ENCODE data around the gene TMEM132A. TPM values are rescaled to one million over a fixed set of nuclear protein-coding genes. Genes with fewer than 3 reads are reported as not detected.

TMEM132A gene
- total RNA-seq, 1 donor from 2014 or later, result 6.1 TPM

DNA sequence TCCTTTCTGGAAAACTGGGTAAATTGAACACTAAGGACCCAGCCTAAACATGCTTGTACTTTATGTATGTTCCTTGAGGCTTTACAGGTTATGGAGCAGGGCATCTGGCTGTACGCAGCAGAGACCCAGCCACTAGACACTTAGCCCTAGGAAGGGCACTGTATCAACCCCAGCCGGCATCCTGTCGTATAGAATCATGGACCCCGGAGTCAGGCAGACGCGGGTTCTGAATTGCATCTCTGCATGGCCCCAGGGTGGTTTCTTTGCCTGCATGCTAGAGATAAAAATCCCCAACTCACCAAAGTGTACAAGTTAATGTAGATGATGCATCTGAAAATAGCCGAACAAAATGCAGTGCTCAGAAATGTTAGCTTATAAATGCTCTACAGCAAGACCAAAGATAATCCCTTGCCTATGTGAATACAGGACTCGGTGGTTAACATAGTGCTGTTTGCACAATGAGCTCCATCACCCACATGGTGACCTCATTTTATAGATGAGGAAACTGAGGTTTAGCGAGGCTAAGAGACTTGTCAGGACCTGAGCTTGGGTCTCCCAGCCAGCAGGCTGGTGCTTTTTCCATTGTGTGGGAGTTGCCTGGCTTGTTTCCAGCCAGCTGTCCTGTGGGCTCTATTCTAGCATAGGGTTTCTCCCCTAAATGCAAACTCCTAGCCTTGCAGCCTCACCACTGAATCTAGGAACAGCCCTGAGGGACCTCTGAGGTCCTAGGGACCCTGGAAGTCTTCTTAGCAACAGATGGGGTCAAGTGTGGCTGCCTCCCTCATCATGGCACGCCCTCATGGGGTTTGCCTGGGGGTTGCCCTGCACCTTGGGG is 54.5 kb downstream of the TMEM132A start:
- Histone ChIP-seq H3K4me1 (peaks cover 4% of the 10 kb centered on the region), H3K27ac (no peak overlapping the region), H3K36me3 (no peaks in the 10 kb centered on the region), H3K27me3 (no peaks in the 10 kb centered on the region), H3K4me3 (no peak overlapping the region), H3K9me3 (no peaks in the 10 kb centered on the region)
- intact Hi-C loops (cut with DNase I), result no loop called here
- TF ChIP-seq, protein P1, sequence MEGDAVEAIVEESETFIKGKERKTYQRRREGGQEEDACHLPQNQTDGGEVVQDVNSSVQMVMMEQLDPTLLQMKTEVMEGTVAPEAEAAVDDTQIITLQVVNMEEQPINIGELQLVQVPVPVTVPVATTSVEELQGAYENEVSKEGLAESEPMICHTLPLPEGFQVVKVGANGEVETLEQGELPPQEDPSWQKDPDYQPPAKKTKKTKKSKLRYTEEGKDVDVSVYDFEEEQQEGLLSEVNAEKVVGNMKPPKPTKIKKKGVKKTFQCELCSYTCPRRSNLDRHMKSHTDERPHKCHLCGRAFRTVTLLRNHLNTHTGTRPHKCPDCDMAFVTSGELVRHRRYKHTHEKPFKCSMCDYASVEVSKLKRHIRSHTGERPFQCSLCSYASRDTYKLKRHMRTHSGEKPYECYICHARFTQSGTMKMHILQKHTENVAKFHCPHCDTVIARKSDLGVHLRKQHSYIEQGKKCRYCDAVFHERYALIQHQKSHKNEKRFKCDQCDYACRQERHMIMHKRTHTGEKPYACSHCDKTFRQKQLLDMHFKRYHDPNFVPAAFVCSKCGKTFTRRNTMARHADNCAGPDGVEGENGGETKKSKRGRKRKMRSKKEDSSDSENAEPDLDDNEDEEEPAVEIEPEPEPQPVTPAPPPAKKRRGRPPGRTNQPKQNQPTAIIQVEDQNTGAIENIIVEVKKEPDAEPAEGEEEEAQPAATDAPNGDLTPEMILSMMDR (IDR thresholded peaks at IDR 0.05), result no peak
- TF ChIP-seq POLR2AphosphoS5 (IDR thresholded peaks at IDR 0.05; ENCODE audit: insufficient read depth in 1 of 2, low read depth in 1 of 2) (no peak), POLR2A (IDR thresholded peaks at IDR 0.05) (no peak)
- no peak for DNase-seq (ENCODE audit: extremely low spot score in 2 of 2)

DNA sequence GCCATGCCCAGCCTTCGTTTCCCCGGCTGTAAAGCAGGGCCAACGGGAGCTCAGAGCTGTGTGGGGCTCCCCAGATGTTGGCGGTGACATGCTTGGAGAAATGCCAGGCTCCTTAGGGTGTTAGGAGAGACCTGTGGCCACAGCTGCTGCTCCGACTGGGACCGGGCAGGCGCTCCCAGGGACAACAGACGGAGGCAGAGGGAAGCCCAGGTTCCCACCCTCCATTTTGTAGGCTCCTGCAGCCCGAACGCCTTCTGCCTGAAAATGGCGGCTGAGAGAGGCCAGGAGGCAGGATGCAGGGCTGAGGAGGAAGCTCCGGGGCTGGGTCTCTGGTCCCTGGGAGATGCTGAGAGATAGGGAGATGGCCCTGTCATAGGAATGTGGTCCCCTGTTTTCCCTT is 57.3 kb downstream of the TMEM132A start:
- no peaks in the 10 kb centered on the region for H3K36me3 ChIP-seq
- DNase-seq (ENCODE audit: extremely low spot score in 2 of 2), result no peak
- H3K4me3 ChIP-seq, result no peak overlapping the region
- intact Hi-C loops (cut with DNase I), result no loop called here
- H3K9me3 ChIP-seq, result no peaks in the 10 kb centered on the region
- no peak for TF ChIP-seq POLR2A (IDR thresholded peaks at IDR 0.05)
- TF ChIP-seq POLR2AphosphoS5 (IDR thresholded peaks at IDR 0.05; ENCODE audit: insufficient read depth in 1 of 2, low read depth in 1 of 2), result no peak
- TF ChIP-seq, protein P1 (IDR thresholded peaks at IDR 0.05), result no peak
- peaks cover 4% of the 10 kb centered on the region for H3K4me1 ChIP-seq
- no peaks in the 10 kb centered on the region for H3K27me3 ChIP-seq
- no peak overlapping the region for H3K27ac ChIP-seq

DNA sequence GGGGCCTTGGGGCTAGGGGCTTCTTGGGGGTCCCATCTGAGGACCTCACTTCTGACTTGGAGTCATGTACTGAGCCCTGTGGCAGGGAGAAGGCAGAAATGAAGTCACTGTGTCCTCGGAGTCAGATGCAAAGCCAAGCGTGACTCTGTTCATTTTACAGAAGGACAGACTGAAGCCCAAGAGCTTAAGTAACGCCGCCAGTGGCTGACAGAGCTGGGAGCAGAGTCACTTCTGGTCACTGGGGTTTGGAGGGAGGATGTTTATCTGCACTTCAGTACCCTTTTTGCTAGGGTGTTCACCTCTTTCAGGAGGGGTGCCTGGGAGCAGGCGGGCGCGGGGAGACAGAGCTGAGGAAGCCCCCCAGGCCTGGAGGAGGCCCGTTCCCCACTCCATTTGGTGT is 57.9 kb downstream of the TMEM132A start:
- no peaks in the 10 kb centered on the region for H3K27me3 ChIP-seq
- H3K27ac ChIP-seq, result no peak overlapping the region
- H3K36me3 ChIP-seq, result no peaks in the 10 kb centered on the region
- TF ChIP-seq POLR2A (IDR thresholded peaks at IDR 0.05), result no peak
- TF ChIP-seq, protein P1 (IDR thresholded peaks at IDR 0.05), result no peak
- no peak for TF ChIP-seq POLR2AphosphoS5 (IDR thresholded peaks at IDR 0.05; ENCODE audit: insufficient read depth in 1 of 2, low read depth in 1 of 2)
- H3K9me3 ChIP-seq, result no peaks in the 10 kb centered on the region
- H3K4me3 ChIP-seq, result no peak overlapping the region
- DNase-seq (ENCODE audit: extremely low spot score in 2 of 2), result no peak
- intact Hi-C loops (cut with DNase I), result no loop called here
- H3K4me1 ChIP-seq, result peaks cover 4% of the 10 kb centered on the region

DNA sequence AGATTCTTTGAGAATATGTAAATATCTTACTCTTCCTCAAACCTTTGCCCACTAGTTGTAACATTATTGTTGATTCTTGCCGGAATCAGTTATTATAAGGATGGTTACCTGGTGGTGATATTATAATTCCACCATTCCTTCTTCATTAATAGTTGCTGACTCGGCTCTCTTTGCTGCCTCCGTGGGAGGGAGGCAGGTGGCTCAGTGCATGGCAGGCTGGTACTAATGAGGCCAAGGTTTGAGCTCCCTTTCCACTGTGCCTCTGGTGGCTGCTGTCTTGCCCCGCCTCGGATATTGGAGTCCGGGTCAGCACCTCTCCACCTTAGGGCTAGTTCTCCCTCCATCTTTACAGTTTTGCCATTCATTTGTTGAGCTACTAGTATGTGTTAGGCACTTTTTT is 59.9 kb downstream of the TMEM132A start:
- intact Hi-C loops (cut with DNase I), result no loop called here
- no peaks in the 10 kb centered on the region for H3K27me3 ChIP-seq
- H3K4me3 ChIP-seq, result no peak overlapping the region
- DNase-seq (ENCODE audit: extremely low spot score in 2 of 2), result no peak
- no peaks in the 10 kb centered on the region for H3K9me3 ChIP-seq
- H3K36me3 ChIP-seq, result no peaks in the 10 kb centered on the region
- TF ChIP-seq, protein P1 (IDR thresholded peaks at IDR 0.05), result no peak
- TF ChIP-seq POLR2A (IDR thresholded peaks at IDR 0.05) (no peak), POLR2AphosphoS5 (IDR thresholded peaks at IDR 0.05; ENCODE audit: insufficient read depth in 1 of 2, low read depth in 1 of 2) (no peak)
- no peak overlapping the region for H3K27ac ChIP-seq
- H3K4me1 ChIP-seq, result peaks cover 4% of the 10 kb centered on the region

DNA sequence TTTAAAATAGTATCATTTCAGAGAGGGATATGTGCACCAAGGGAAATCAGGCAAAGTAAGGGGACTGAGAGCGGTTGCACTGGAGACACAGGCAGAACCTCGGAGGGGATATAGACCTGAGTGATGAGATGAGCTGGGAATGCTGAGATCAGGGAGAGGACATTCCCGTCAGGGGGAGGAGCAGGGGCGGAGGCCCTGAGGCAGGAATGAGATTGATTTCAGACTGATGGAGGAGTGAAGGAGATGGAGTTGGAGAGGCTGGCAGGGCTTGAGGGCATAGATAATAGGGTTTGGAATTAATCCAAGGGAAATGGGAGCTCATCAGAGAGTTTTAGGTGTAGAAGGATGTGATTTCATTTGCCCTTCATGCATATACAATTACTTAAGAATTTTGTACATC is 60.4 kb downstream of the TMEM132A start:
- no peak overlapping the region for H3K4me3 ChIP-seq
- peaks cover 4% of the 10 kb centered on the region for H3K4me1 ChIP-seq
- TF ChIP-seq POLR2AphosphoS5 (IDR thresholded peaks at IDR 0.05; ENCODE audit: insufficient read depth in 1 of 2, low read depth in 1 of 2) (no peak), POLR2A (IDR thresholded peaks at IDR 0.05) (no peak)
- TF ChIP-seq, protein P1 (IDR thresholded peaks at IDR 0.05), result no peak
- intact Hi-C loops (cut with DNase I), result no loop called here
- H3K9me3 ChIP-seq, result no peaks in the 10 kb centered on the region
- no peaks in the 10 kb centered on the region for H3K27me3 ChIP-seq
- no peak for DNase-seq (ENCODE audit: extremely low spot score in 2 of 2)
- no peaks in the 10 kb centered on the region for H3K36me3 ChIP-seq
- H3K27ac ChIP-seq, result no peak overlapping the region

Data from vagina (tissue), 2 donors.